HG03442 (cell line): ENCODE results near the gene SCAF11.

Experiments used
- ATAC-seq: cut with Tn5 transposase; IDR thresholded peaks from one replicate; pipeline ENCODE4 v1.9.1; 2021; ENCODE audit warnings: mild to moderate bottlenecking, moderate library complexity; ENCODE audit not compliant: unreplicated experiment

SCAF11 gene

DNA sequence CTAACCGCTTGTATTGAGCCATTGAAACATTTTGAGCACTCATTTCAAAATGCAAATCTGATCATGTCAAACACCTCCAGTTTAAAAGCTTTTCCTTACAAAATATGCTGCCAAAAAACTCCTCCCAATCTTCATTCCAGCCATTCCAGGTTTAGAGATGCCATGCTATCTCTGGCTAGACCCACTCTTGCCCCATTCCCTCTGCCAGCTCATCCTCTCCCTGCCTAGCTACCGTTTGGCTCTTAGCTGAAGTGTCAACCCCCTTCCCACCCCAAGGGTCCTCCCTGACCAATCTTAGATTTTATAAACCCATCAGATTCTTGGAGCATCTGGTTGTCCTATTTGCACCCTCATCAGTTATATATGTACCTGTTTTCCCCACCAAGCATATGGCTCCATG is 75.0 kb downstream of the SCAF11 start:
- ATAC-seq = no peak

DNA sequence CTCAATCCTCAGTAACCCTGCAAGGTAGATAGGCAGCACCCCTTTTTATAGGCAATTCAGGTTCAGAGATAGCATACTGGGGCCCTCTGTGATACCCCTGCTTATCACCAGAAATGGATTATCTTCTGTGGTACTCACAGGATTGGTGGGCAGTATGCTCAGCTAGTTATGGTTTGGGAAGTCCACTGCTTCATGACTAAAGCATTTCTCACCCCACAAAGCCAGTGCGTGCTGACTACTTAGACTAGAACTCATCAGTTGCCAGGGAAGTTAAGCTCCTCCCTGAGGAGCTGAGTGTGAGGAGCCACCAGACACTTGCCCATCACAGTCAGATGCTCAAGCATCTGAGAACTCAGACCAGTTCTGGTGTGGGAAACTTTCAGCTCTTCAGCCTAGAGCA is 76.3 kb downstream of the SCAF11 start:
- no peak for ATAC-seq

DNA sequence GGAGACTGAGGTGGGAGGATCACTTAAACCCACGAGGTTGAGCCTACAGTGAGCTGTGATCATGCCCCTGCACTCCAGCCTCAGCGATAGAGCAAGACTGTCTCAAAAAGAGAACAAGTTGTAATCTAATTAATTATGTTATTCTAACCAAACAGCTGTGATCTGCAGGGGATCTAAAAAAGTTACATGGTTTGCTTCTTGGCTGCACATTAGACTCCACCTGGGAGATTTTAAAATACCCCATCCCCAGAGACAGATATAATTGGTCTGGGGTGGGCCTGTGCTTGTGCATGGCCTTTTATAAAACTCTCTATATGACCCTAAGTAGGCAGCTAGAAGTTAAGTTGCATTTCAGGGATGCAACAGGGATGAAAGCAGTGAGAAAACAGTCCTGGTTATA is 76.7 kb downstream of the SCAF11 start:
- no peak for ATAC-seq

DNA sequence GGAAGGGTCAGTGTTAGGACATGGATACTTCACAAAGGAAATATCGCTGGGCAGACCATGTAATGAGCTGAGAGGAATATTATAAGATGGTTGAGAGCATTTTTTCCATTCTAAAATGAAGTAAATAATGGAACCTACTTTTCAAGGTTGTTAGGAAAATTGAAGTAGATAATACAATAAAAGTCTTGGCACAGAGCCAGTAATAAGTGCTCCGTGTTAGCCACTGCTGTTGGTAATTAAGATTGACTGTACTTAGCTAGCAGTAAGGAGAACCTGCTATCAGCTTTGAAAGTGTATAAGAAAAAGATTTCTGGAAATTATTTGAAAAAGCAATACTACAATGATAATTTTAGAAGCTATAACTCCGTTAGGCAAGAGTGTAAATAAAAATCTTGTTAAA is 77.6 kb downstream of the SCAF11 start:
- ATAC-seq = no peak

DNA sequence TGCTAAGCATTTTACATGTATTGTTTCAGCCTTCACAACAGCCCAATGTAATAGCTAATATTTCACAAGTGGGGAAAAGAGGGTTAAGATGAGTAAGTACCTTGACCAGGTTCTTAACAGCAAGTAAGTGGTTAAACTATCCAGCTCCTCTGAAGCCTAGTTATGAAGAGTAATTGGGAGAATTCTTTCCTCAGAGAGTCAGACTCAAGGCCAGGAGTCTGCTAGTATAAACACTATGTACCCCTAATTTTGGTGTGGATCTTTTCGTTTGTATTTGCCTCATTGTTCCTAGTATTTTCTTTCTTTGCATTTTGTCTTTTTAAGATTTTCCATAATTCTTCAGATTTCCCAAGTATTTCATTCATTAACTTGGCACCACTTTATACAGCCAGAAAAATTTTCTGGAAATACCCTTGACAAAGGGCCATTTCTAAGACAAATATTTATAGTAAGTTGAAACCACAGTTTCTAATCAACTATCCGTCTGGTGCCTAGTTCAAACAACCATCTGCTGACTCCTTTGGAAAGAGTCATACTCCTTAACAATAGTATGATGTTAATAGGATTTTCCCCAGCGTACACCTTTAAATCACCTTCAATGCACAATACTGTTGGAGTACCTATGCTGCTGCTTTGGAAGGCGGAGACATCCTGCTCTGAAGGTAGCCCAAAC is 81.2 kb downstream of the SCAF11 start:
- ATAC-seq = no peak

DNA sequence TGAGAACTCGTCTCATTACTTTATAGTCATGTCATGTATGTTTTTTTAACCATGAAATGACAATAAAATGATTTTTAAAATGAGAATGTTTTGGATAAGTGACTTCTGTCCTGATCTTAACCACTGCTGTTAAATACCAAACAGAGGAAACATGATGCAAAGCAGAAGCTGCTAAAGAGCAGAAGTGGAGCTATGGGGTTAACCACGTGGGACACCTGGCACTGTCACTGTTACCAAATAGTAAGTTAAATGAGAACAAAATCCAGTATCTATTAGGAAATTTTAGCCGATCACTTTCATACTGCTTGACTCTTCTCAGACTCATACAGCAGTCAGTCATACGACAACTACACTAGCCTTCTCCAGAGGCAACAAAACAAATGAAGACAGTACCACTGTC is 82.4 kb downstream of the SCAF11 start:
- peak; percentile 83 for ATAC-seq

DNA sequence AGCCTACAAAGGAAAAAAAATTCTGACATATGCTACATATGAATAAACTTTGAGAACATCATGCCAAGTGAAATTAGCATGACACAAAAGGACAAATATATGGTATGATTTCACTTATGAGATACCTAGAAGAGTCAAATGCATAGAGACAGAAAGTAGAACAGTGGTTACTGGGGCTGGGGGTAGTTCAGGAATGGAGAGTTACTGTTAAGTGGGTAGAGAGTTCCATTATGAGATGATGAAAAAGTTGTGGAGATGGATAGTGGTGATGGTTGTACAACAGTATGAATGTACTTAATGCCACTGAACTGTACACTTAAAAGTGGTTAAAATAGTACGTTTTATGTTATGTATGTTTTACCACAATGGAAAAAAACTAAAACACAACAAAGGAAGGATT is 92.3 kb downstream of the SCAF11 start:
- no peak for ATAC-seq

DNA sequence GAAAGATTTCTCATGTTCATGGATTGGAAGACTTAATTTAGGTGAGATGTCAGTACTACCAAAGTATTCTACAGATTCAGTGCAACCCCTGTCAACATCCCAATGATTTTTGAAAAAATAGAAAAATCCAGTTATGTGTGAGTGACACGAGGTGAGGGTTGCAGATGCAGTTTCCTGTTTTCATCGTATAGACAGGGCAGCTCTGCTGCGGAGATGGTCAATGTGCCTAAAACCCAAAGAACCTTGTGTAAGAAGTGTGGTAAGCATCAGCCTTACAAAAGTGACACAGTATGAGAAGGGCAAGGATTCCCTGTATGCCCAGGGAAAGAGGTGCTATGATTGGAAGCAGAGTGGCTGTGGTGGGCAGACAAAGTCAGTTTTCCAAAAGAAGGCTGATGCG is 94.4 kb downstream of the SCAF11 start:
- ATAC-seq = no peak

DNA sequence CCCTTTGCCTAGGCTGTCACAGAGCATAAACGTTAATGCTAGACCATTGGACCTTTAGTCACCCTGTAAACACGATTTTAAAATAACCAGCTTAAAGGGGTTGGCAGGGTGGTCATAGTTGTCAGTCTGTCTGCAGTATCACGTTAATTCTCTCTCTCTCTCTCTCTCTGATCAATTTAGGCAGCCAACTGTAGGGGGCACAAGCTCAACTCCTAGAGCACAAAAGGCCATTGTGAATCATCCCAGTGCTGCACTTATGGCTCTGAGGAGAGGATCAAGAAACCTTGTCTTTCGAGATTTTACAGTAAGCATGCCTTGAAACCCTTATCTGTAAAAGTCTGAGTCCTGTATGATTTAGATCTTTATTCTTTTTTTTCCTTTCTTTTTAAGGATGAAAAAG is 97.1 kb downstream of the SCAF11 start:
- no peak for ATAC-seq

DNA sequence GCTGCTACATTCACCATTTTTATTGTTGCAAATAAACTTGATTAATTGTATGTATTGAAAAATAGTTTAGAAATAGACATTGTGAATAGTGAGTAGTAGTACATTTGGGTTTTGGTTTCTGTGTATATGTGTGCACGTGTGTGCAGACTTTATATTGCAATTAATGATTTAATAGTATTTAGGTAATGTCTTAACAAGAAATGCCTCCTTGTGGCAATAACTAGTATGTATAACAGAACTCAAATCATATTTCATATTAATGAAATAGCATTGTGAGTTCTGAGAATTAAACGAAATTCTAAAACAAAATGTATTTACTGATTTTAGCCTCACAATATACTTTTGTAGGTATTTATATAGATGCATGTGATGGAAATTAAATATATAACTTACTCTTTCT is 100.1 kb downstream of the SCAF11 start:
- no peak for ATAC-seq

DNA sequence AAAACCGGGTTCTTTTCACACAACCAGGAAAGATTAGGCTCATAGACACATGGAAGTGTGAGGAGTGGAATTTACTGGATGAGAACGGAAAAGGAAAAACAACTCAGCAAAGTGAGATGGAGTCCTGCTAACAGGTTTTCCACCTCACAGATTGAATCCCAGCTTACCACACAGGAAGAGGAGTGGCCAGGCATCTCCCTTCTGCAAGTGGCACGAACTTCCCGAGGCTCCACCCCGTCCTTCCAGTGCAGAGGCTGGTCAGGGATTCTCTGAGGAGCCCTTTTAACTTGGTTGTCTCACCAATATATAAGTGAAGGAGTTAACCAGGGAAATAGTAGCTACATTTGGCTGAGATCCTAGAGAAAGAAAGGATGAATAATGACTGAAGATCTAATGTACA is 102.8 kb downstream of the SCAF11 start:
- ATAC-seq = no peak

DNA sequence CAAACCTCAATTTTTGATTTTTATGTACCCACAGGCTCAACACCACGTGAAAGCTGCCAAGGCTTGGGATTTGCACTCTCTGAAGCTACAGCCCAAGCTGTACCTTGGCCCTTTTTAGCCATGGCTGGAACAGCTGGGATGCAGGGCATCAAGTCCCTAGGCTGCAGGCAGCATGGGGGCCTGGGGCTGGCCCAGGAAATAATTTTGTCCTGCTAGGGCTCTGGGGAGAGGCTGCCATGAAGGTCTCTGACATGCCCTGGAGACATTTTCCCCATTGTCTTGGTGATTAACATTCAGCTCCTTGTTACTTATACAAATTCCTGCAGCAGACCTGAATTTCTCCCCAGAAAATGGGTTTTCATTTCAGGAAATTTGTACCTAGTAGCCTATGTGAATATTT is 103.7 kb downstream of the SCAF11 start:
- no peak for ATAC-seq

DNA sequence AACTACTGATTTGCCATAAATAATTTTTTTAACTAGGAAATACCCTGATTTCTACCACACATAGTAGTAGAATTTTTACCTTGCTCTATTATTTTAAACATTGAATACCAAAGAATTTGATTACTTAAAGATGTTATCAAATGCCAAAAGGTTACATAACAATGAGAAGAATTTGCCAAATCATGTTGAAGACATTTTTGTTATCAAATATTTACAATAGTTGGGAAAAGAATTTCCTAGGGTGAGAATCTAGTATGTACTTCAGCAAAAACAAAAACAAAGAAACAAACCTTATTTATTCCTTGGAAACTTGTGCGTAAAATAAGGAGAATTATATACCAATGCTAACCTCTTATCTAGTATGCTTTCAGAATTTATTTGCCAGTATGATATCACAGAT is 107.2 kb downstream of the SCAF11 start:
- ATAC-seq = no peak

DNA sequence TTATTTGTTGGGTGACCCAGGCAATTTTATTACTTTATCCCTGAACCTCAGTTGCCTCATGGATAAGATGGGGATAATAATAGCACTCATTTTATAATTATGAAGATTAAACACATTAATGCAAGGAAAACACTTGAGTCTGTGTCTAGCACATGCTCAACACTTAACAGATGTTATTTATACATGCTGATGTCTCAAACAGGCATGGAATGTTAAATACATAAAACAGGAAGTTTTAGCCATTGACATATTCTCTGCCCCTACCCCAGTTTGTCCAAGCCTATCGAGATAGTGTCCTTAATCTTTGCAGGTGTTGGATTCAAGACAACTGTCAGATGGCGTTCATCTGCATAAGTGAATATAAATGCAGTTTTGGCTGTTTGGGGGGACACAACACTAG is 109.8 kb downstream of the SCAF11 start:
- ATAC-seq = no peak

DNA sequence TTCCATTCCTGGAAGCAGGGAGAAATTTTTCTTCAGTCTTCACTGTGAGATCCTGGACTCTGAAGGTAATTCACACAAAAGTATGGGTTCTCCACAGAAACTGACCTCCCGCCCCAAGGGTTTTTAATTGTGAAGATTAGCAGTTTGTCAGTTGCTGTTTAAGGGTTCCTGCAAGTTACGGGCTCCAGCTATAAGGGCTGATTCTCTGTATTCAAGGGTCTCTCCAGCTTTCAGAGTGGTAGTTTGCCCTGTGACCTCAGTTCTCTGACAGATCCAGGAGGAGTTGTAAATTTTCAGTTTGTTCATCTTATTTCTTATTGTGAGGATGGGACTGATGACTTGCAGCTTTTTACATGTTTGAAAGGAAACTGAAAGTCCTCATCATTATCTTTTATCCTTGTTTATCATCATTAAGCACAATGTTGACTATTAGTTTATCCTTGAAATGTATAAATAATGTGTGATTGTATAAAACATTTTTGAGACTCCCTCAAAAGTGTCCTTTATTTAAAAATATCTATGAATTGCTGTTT is 110.9 kb downstream of the SCAF11 start:
- no peak for ATAC-seq

DNA sequence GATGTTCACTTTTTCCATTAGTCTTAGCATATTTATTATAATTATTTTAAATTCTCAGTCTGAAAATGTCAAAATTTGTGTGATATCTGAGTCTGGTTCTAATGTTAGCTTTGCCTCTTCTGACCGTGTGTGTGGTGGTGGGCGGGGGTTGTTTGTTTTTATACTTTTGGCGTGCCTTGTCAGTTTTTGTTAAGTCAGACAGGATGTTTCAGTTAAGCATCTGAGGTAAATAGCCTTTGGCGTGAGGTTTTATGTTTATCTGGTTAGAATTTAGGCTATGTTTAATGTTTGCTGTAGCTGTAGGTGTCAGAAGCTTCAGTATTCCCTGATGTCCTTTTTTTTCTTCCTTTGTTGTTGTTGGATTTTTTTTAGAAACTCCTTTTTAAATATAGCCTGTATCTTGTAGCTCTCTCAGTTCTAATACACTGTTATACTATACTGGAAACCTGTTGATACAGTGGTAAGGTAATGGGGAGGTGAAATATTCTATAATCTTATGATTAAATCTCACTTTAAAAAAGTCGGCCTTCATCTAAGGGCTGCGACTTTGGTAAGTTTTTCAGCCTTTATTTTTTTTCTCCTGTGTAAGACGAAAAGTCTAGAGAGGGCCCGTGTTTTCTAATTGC is 111.6 kb downstream of the SCAF11 start:
- ATAC-seq = no peak

DNA sequence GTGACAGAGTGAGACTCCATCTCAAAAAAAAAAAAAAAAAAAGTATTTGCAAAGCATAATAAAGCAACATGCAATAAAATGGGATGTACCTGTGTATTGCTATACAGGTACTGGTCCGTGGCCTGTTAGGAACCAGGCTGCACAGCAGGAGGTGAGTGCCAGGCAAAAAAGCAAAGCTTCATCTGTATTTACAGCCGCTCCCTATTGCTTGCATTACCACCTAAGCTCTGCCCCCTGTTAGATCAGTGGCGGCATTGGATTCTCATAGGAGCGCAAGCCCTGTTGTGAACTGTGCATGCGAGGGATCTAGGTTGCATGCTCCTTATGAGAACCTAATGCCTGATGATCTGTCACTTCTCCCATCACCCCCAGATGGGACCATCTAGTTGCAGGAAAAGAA is 113.3 kb downstream of the SCAF11 start:
- ATAC-seq = no peak

DNA sequence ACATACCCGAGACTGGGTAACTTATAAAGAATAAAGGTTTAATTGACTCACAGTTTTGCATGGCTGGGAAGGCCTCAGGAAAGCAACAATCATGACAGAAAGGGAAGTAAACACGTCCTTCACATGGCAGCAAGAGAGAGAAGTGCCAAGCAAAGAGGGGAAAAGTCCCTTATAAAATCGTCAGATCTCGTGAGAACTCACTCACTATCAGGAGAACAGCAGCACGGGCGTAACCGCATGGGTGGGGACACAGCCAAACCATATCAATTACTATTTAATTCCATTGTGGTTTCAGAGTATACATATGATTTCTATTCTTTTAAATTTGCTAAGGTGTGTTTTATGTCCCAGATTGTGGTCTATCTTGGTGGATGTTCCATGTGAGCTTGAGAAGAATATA is 117.9 kb downstream of the SCAF11 start:
- no peak for ATAC-seq
